K562 (cell line): ENCODE results near the gene SPECC1L. TPM values are rescaled to one million over a fixed set of nuclear protein-coding genes. Genes with fewer than 3 reads are reported as not detected.
A peak's percentile ranks its signal among the peaks of the same experiment; 100 is the strongest.

ENCODE experiments used
- ATAC-seq: fragments of 200-7000 bp; cut with Tn5 transposase; 3 replicates; pipeline ENCODE4 v1.9.1; 2020; ENCODE audit warnings: moderate library complexity
- BruUV-seq: library from RNA; stranded (reverse); fragments of 400-500 nt; replicated peaks from 2 replicates; lab custom pipeline; 2021; lab: Mats Ljungman, UMichigan
- CTCF ChIA-PET: fragments of 300-600 bp; formaldehyde crosslinking; extraction: SDS; loops from one replicate; lab custom pipeline; 2021; ENCODE audit warnings: low intra/inter-chr PET ratio; lab: Yijun Ruan, JAX
- POLR2A ChIA-PET: fragments of 300-600, 350-650 bp; sonication (Branson Sonifier 250); formaldehyde crosslinking; extraction: SDS; loops from one replicate; lab custom pipeline; 2021; ENCODE audit warnings: antibody characterized with exemption, inconsistent platforms; lab: Yijun Ruan, JAX
- DNase-seq, 4 experiments: peaks; one replicate each; pipeline versions ENCODE4 v3.0.0 to v3.0.0-alpha.2; 2011 to 2018; ENCODE audit warnings: low spot score in 3 of 4, mixed read lengths in 3 of 4; ENCODE audit errors: extremely low read depth in 1 of 4
- FAIRE-seq: peaks from 2 replicates; lab custom pipeline; 2011; peaks lifted over from hg19 to GRCh38; lab: Jason Lieb, UNC
- H2AFZ ChIP-seq: 2 replicates; pipeline ENCODE4 v1.6.0; 2011; ENCODE audit warnings: low read depth, low read length, control low read depth, inconsistent platforms
- H3K27ac ChIP-seq: fragments of 200-600 bp; 3 replicates; pipeline ENCODE4 v1.8.0; 2011; ENCODE audit warnings: low read depth, mild to moderate bottlenecking, control low read depth, inconsistent platforms, low read length, moderate library complexity, mixed read lengths; ENCODE audit errors: extremely low read depth
- H3K27me3 ChIP-seq, 2 experiments: fragments of 300-600 bp in 1 of 2; 2 replicates in 1 of 2; 3 replicates in 1 of 2; pipeline versions ENCODE4 v1.6.0 to v1.8.0; 2011; ENCODE audit warnings: inconsistent platforms in 2 of 2, low read length in 2 of 2, mild to moderate bottlenecking in 1 of 2, mixed read lengths in 1 of 2, moderate library complexity in 1 of 2; ENCODE audit not compliant: control insufficient read depth in 2 of 2, insufficient read depth in 2 of 2
- H3K36me3 ChIP-seq: fragments of 300-600 bp; 3 replicates; pipeline ENCODE4 v1.8.0; 2011; ENCODE audit warnings: mild to moderate bottlenecking, low read length, inconsistent platforms; ENCODE audit not compliant: control insufficient read depth, insufficient read depth
- H3K4me1 ChIP-seq, 2 experiments: fragments of 200-600 bp in 1 of 2; replicated peaks in 1 of 2; 2 replicates in 1 of 2; 3 replicates in 1 of 2; pipeline versions ENCODE4 v1.5.1 to v1.8.0; 2011; ENCODE audit warnings: inconsistent platforms in 2 of 2, low read length in 2 of 2, mild to moderate bottlenecking in 1 of 2, mixed read lengths in 1 of 2, moderate library complexity in 1 of 2; ENCODE audit not compliant: control insufficient read depth in 2 of 2, insufficient read depth in 2 of 2
- H3K4me2 ChIP-seq: 2 replicates; pipeline ENCODE4 v1.6.1; 2011; ENCODE audit warnings: low read length, control low read depth, inconsistent platforms, mixed read lengths; ENCODE audit not compliant: insufficient read depth
- H3K4me3 ChIP-seq: fragments of 200-600 bp; sonication (generic), shearing (Covaris generic); 2 replicates; pipeline ENCODE4 v1.5.1; 2016; ENCODE audit warnings: control low read depth, inconsistent platforms
- H3K79me2 ChIP-seq: fragments of 200-600 bp; 3 replicates; pipeline ENCODE4 v1.8.0; 2011; ENCODE audit warnings: low read length, inconsistent platforms; ENCODE audit not compliant: control insufficient read depth, insufficient read depth
- H3K9ac ChIP-seq, 2 experiments: 2 replicates each; pipeline versions ENCODE4 v1.6.0 to v1.6.1; 2011; ENCODE audit warnings: low read depth in 2 of 2, low read length in 2 of 2, control low read depth in 1 of 2, inconsistent platforms in 1 of 2, mild to moderate bottlenecking in 1 of 2, mixed read lengths in 1 of 2; ENCODE audit not compliant: insufficient read depth in 1 of 2
- H3K9me1 ChIP-seq: one replicate; pipeline ENCODE4 v1.6.0; 2011; ENCODE audit warnings: inconsistent platforms, mild to moderate bottlenecking, low read length, moderate library complexity; ENCODE audit not compliant: control insufficient read depth, insufficient read depth
- H3K9me3 ChIP-seq: replicated peaks from 2 replicates; pipeline ENCODE4 v1.5.1; 2011; ENCODE audit warnings: low read depth, low read length, inconsistent platforms; ENCODE audit not compliant: control insufficient read depth, insufficient read depth
- H4K20me1 ChIP-seq: replicated peaks from 2 replicates; pipeline ENCODE4 v1.6.1; 2011; ENCODE audit warnings: low read length, inconsistent platforms, mixed read lengths; ENCODE audit not compliant: control insufficient read depth, insufficient read depth
- ADNP ChIP-seq: fragments of 200-800 bp; sonication (Bioruptor generic); IDR thresholded peaks from 2 replicates; pipeline ENCODE4 v1.6.1; 2016; ENCODE audit warnings: missing genetic modification characterization, missing compliant biosample characterization
- BCOR ChIP-seq: fragments of 450-650 bp; IDR thresholded peaks from 2 replicates; pipeline ENCODE4 v1.6.1; 2016
- CHD4 ChIP-seq: fragments of 200-600 bp; sonication (generic); IDR thresholded peaks from 3 replicates; pipeline ENCODE4 v1.6.1; 2012; ENCODE audit warnings: low read depth, mild to moderate bottlenecking, mixed read lengths, low read length, inconsistent platforms; ENCODE audit not compliant: insufficient read depth, insufficient replicate concordance, poor library complexity, severe bottlenecking
- EGR1 ChIP-seq: fragments of 450-650 bp; conservative IDR thresholded peaks from 2 replicates; pipeline ENCODE4 v1.6.1; 2017; ENCODE audit warnings: mild to moderate bottlenecking
- HSF4 ChIP-seq: fragments of 250-450 bp; sonication (Bioruptor Pico); IDR thresholded peaks from 2 replicates; pipeline ENCODE4 v2.1.2; 2022; ENCODE audit warnings: mild to moderate bottlenecking, moderate library complexity, borderline replicate concordance
- RBM25 ChIP-seq: fragments of 200-400 bp; formaldehyde crosslinking; IDR thresholded peaks from 2 replicates; pipeline ENCODE4 v1.6.1; 2018; ENCODE audit warnings: low read length, low read depth, moderate library complexity; ENCODE audit not compliant: severe bottlenecking
- TARDBP ChIP-seq: fragments of 450-650 bp; IDR thresholded peaks from 2 replicates; pipeline ENCODE4 v1.6.1; 2016
- ZNF445 ChIP-seq: fragments of 250-450 bp; sonication (Bioruptor Pico); IDR thresholded peaks from 2 replicates; pipeline ENCODE4 v1.4.0; 2020; ENCODE audit warnings: low read depth, mild to moderate bottlenecking, moderate library complexity
- WGBS: fragments of 100-300 bp; shearing (Covaris generic); methylation state at CpG from one replicate; pipeline ENCODE4 v1.1.6; 2016; ENCODE audit warnings: low coverage, mixed read lengths; ENCODE audit not compliant: insufficient coverage; ENCODE audit errors: missing lambda C conversion rate; 5-methylcytosine and 5-hydroxymethylcytosine counted together
- in situ Hi-C: fragments of 300-500 bp; cut with MboI; formaldehyde crosslinking; loops from 4 replicates; pipeline ENCODE4 v1.15.0; 2018; ENCODE audit warnings: inconsistent platforms, mixed read lengths
- intact Hi-C: fragments of 100-400 bp; cut with micrococcal nuclease; formaldehyde crosslinking; loops from 2 replicates; pipeline ENCODE4 v1.14.2; 2022
- polyA plus RNA-seq, 8 experiments: library from polyadenylated mRNA; depleted of rRNA in 4 of 8; stranded (reverse) in 5 of 8; unstranded in 3 of 8; fragments of >200 nt; fragmentation: Nextera tagmentation in 2 of 8; fragmentation: Illumina TruSeq in 1 of 8; extraction: Ambion mirVana in 2 of 8; extraction: Trizol in 1 of 8; gene quantifications; 2 replicates each; pipeline versions ENCODE4 v1.2.1 to v1.2.3, GENCODE V29; 2011 to 2014; ENCODE audit warnings: inconsistent platforms in 1 of 8, missing spikeins in 1 of 8
- total RNA-seq, 7 experiments: library from RNA; depleted of rRNA in 6 of 7; stranded (reverse); fragments of >200 nt in 6 of 7; fragmentation: Illumina TruSeq in 2 of 7; extraction: Trizol in 2 of 7; gene quantifications; 2 replicates each; pipeline versions ENCODE4 v1.2.1 to v1.2.3, GENCODE V29; 2011 to 2021; ENCODE audit warnings: low replicate concordance in 1 of 7
- TF ChIP-seq, protein P1 (sequence below): IDR thresholded peaks from 2 replicates; pipeline ENCODE4 v1.6.1; 2014; ENCODE audit warnings: antibody characterized with exemption
- TF ChIP-seq, protein P2 (sequence below): fragments of 250-450 bp; sonication (Bioruptor Pico); IDR thresholded peaks from 2 replicates; pipeline ENCODE4 v1.4.0; 2020; ENCODE audit warnings: mild to moderate bottlenecking, moderate library complexity

SPECC1L gene
- total and polyA plus RNA-seq, 9 of the 15 experiments (the other 6 are each of a cell fraction or from before 2014, with no cell fraction given), result 1.4 to 27.9 (median 14.5) TPM

DNA sequence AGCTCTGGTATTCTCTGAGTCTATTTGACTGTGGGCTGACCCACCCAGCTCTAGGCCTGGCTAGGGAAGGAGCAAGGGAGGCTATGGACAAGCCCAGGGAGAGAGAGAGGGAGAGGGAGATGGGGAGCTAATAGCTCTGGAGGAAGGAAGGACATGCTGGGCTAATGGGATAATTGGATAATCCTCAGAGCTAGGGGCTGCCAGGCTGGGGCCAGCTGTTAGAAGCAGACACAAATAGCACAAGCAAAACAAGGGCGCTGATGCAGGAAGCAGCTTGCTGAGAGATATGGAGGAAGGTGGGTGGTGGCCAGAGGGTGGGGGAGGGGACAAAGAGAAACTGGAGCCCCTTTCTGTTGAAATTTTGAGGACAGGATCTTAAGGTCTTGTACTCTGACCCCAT, 180.0 kb downstream of the SPECC1L start:
- Histone ChIP-seq H3K4me1 (peaks cover 6 to 19% of the 10 kb centered on the region in 2 experiments), H3K79me2 (no peaks in the 10 kb centered on the region), H3K4me3 (no peak overlapping the region), H3K9me3 (no peaks in the 10 kb centered on the region), H3K36me3 (no peaks in the 10 kb centered on the region), H4K20me1 (no peaks in the 10 kb centered on the region), H3K9me1 (no peaks in the 10 kb centered on the region), H3K9ac (no peak overlapping the region), H2AFZ (0 out of 2 replicates have a peak overlapping the region, but pooled peaks have one; percentile 65), H3K27me3 (no peaks in the 10 kb centered on the region), H3K4me2 (peak overlapping the region; percentile 18; the same call in 1 of the 2 replicates), H3K27ac (no peak overlapping the region)
- BruUV-seq, result no TSS peak
- TF ChIP-seq EGR1, result 0 out of 2 replicates have a peak, but pooled peaks have one; percentile 10
- TF ChIP-seq ZNF445 (CRISPR knock-in tag), result no peak
- no peak for FAIRE-seq
- ChIA-PET POLR2A (no interaction called here), CTCF (no interaction called here)
- WGBS, result 0% methylated on average over 1 of the region's 1 CpG
- intact Hi-C loops, result no loop called here
- DNase-seq, result peak in 1 of 4 experiments; percentile 32
- in situ Hi-C loops, result no loop called here
- ATAC-seq, result no peak

DNA sequence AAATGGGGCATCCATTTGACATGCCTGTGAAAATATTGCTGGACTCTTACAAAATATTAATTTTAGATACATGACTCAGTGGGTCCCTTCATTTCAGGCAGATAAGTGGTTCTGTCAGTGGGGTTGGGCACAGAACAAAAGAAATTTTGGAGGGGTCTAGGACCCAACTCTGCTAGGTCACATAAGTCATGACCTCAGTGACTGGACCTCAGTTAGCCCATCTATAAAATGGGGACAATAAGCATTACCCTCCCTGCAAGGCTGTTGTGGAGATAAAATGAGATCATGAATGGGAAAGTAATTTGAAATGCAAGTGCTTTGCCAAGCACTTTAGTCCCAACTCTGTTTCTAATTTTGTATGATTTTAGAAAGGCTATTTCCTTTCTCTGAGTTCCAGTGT, 180.5 kb downstream of the SPECC1L start:
- no peak for ATAC-seq
- H4K20me1 ChIP-seq, result no peaks in the 10 kb centered on the region
- no peak overlapping the region for H3K4me2 ChIP-seq
- TF ChIP-seq RBM25 (peak; percentile 83), TARDBP (no peak), BCOR (peak; percentile 40; the same call in 1 of the 2 replicates), HSF4 (no peak), CHD4 (peak; percentile 64), ADNP (0 out of 2 replicates have a peak, but pooled peaks have one; percentile 45)
- TF ChIP-seq, protein P1, sequence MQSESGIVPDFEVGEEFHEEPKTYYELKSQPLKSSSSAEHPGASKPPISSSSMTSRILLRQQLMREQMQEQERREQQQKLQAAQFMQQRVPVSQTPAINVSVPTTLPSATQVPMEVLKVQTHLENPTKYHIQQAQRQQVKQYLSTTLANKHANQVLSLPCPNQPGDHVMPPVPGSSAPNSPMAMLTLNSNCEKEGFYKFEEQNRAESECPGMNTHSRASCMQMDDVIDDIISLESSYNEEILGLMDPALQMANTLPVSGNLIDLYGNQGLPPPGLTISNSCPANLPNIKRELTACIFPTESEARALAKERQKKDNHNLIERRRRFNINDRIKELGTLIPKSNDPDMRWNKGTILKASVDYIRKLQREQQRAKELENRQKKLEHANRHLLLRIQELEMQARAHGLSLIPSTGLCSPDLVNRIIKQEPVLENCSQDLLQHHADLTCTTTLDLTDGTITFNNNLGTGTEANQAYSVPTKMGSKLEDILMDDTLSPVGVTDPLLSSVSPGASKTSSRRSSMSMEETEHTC, result no peak
- TF ChIP-seq, protein P2, sequence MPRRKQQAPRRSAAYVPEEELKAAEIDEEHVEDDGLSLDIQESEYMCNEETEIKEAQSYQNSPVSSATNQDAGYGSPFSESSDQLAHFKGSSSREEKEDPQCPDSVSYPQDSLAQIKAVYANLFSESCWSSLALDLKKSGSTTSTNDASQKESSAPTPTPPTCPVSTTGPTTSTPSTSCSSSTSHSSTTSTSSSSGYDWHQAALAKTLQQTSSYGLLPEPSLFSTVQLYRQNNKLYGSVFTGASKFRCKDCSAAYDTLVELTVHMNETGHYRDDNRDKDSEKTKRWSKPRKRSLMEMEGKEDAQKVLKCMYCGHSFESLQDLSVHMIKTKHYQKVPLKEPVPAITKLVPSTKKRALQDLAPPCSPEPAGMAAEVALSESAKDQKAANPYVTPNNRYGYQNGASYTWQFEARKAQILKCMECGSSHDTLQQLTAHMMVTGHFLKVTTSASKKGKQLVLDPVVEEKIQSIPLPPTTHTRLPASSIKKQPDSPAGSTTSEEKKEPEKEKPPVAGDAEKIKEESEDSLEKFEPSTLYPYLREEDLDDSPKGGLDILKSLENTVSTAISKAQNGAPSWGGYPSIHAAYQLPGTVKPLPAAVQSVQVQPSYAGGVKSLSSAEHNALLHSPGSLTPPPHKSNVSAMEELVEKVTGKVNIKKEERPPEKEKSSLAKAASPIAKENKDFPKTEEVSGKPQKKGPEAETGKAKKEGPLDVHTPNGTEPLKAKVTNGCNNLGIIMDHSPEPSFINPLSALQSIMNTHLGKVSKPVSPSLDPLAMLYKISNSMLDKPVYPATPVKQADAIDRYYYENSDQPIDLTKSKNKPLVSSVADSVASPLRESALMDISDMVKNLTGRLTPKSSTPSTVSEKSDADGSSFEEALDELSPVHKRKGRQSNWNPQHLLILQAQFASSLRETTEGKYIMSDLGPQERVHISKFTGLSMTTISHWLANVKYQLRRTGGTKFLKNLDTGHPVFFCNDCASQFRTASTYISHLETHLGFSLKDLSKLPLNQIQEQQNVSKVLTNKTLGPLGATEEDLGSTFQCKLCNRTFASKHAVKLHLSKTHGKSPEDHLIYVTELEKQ (CRISPR knock-in tag), result no peak
- no peak overlapping the region for H3K27ac ChIP-seq
- peaks cover under 1 to 18% of the 10 kb centered on the region in 2 experiments for H3K4me1 ChIP-seq
- no peaks in the 10 kb centered on the region for H3K9me1 ChIP-seq
- no peaks in the 10 kb centered on the region for H3K9me3 ChIP-seq
- H3K9ac ChIP-seq, result no peak overlapping the region
- CTCF ChIA-PET, result no interaction called here
- no peaks in the 10 kb centered on the region for H3K27me3 ChIP-seq
- H3K36me3 ChIP-seq, result no peaks in the 10 kb centered on the region
- in situ Hi-C loops, result no loop called here
- H3K4me3 ChIP-seq, result no peak overlapping the region
- intact Hi-C loops, result no loop called here
- POLR2A ChIA-PET, result no interaction called here
- FAIRE-seq, result no peak
- BruUV-seq, result no TSS peak
- no peaks in the 10 kb centered on the region for H3K79me2 ChIP-seq
- no peak for DNase-seq
- no peak overlapping the region for H2AFZ ChIP-seq
